ENCODE results near the gene RC3H1. TPM values are rescaled to one million over a fixed set of nuclear protein-coding genes. Genes with fewer than 3 reads are reported as not detected.

Gene RC3H1
- total and polyA plus RNA-seq, 2 of the 13 experiments (the other 11 are each of a cell fraction or from before 2014, with no cell fraction given) = 11.2 to 19.6 TPM

- TF ChIP-seq ZHX2 (IDR thresholded peaks at IDR 0.05; ENCODE audit: low read depth) (no peak), ZHX2 (CRISPR knock-in tag; IDR thresholded peaks at IDR 0.05; ENCODE audit: borderline replicate concordance) (no peak), IRF9 (CRISPR knock-in tag; IDR thresholded peaks at IDR 0.05; ENCODE audit: borderline replicate concordance) (no peak), FOXP1 (IDR thresholded peaks at IDR 0.05) (no peak), FOXP1 (CRISPR knock-in tag; IDR thresholded peaks at IDR 0.05) (peak; percentile 32), ZNF326 (CRISPR knock-in tag; IDR thresholded peaks at IDR 0.05; ENCODE audit: borderline replicate concordance) (no peak), TRIM24 (CRISPR knock-in tag; IDR thresholded peaks at IDR 0.05) (no peak), EHMT2 (IDR thresholded peaks at IDR 0.05; ENCODE audit: borderline replicate concordance, low read depth, low read length) (no peak)
Observed at GRCh38 chr1:174021591-174022079, 522 bp downstream of the RC3H1 start (continued).

Measured in HepG2 (cell line).